ENCODE results near the gene EIF1AD.
A peak's percentile ranks its signal among the peaks of the same experiment; 100 is the strongest.

EIF1AD gene

GRCh38 chr11:65962141-65962564 is 39.8 kb downstream of the EIF1AD start:
- H3K4me3 ChIP-seq (ENCODE audit: insufficient read depth in 1 of 2, low read depth in 1 of 2, low read length in 2 of 2): peak overlapping the region; percentile 92 to 99
- H4K8ac ChIP-seq (ENCODE audit: low read length): no peak overlapping the region
- H4K91ac ChIP-seq (ENCODE audit: low read length): no peak overlapping the region
- H2AFZ ChIP-seq (ENCODE audit: low read depth, low read length): no peak overlapping the region
- H3K18ac ChIP-seq (ENCODE audit: low read depth in 1 of 2, low read length in 2 of 2): no peak overlapping the region
- H3K4me1 ChIP-seq (ENCODE audit: control insufficient read depth, insufficient read depth, low read depth, low read length): peaks cover 13% of the 10 kb centered on the region
- H3K9me3 ChIP-seq (ENCODE audit: control insufficient read depth, low read length): no peaks in the 10 kb centered on the region
- no peak overlapping the region for H2BK12ac ChIP-seq (ENCODE audit: low read length in 2 of 2)
- no peak overlapping the region for H3K14ac ChIP-seq (ENCODE audit: low read length in 2 of 2)
- H3K4me2 ChIP-seq (ENCODE audit: low read length, poor library complexity, severe bottlenecking): peak overlapping the region; percentile 86
- H3K27me3 ChIP-seq (ENCODE audit: control insufficient read depth in 1 of 2, insufficient read depth in 1 of 2, low read length in 2 of 2): no peaks in the 10 kb centered on the region
- peaks cover 35 to 36% of the 10 kb centered on the region in 2 experiments for H3K36me3 ChIP-seq (ENCODE audit: control insufficient read depth in 1 of 2, insufficient read depth in 2 of 2, low read depth in 1 of 2, low read length in 2 of 2)
- H2BK120ac ChIP-seq (ENCODE audit: low read depth, low read length): no peak overlapping the region
- peak overlapping the region; percentile 96 for H3K9ac ChIP-seq (ENCODE audit: low read length)
- H2BK15ac ChIP-seq (ENCODE audit: low read depth, poor library complexity, severe bottlenecking): no peak overlapping the region
- H3K4ac ChIP-seq (ENCODE audit: low read depth in 1 of 2, low read length in 2 of 2): no peak overlapping the region
- H2BK5ac ChIP-seq (ENCODE audit: low read depth, low read length, poor library complexity, severe bottlenecking): no peak overlapping the region
- no peak overlapping the region for H2AK5ac ChIP-seq (ENCODE audit: low read length, severe bottlenecking)
- no peak for DNase-seq
- WGBS: 21% methylated on average over 8 of the region's 13 CpGs
- no peak overlapping the region for H3K23ac ChIP-seq (ENCODE audit: low read length in 2 of 2)
- H3K27ac ChIP-seq (ENCODE audit: low read length, poor library complexity, severe bottlenecking): no peak overlapping the region
- peaks cover 26% of the 10 kb centered on the region for H3K79me1 ChIP-seq (replicated peaks; ENCODE audit: low read length, poor library complexity, severe bottlenecking)

DNA sequence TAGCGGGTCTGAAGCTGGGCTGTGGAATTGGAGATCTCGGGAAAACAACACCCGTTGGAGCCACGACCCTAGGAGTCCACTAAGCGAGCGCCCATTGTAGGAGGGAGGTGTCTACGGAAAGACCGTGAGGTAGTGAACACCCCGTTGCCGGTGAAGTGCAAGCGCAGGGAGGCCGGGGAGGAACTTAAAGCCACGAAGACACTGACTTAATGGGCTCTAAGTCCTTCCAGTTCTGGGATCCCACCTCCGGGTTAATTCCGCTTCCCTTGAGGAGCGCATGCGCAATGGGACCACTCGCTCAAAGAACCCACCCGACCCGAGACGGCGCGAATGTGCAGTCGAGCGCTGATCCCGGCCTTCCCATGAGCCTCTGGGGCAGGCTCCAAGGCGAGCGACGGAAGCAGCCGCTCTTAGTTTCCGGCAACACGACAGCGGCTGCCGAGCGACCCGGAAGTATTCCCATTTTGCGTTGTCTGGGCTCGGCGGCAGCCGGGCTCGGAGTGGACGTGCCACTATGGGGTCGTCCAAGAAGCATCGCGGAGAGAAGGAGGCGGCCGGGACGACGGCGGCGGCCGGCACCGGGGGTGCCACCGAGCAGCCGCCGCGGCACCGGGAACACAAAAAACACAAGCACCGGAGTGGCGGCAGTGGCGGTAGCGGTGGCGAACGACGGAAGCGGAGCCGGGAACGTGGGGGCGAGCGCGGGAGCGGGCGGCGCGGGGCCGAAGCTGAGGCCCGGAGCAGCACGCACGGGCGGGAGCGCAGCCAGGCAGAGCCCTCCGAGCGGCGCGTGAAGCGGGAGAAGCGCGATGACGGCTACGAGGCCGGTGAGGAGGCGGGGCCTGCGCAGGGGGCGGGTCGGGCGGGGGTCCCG is 40.5 kb downstream of the EIF1AD start, which contains the start of gene SART1:
Gene SART1 (plus strand): TSS at position 468 of the 874 bp plus-strand sequence. CDS start 47 bp downstream, at position 515.
- H3K4me3 ChIP-seq (ENCODE audit: insufficient read depth in 1 of 2, low read depth in 1 of 2, low read length in 2 of 2): peak within 1 kb of the TSS; percentile 92 to 99
- H2BK15ac ChIP-seq (ENCODE audit: low read depth, poor library complexity, severe bottlenecking): peak within 1 kb of the TSS; percentile 62
- 1% methylated on average over 89 of the region's 97 CpGs for WGBS
- H2AFZ ChIP-seq (ENCODE audit: low read depth, low read length): peak within 1 kb of the TSS; percentile 89
- peak; percentile 98 for DNase-seq
- H4K91ac ChIP-seq (ENCODE audit: low read length): peak within 1 kb of the TSS; percentile 94
- peak within 1 kb of the TSS in 1 of 2 experiments; percentile 43 for H2BK12ac ChIP-seq (ENCODE audit: low read length in 2 of 2)
- H3K27me3 ChIP-seq (ENCODE audit: control insufficient read depth in 1 of 2, insufficient read depth in 1 of 2, low read length in 2 of 2): no peaks in the 10 kb centered on the region
- H4K8ac ChIP-seq (ENCODE audit: low read length): peak within 1 kb of the TSS; percentile 87
- H3K36me3 ChIP-seq (ENCODE audit: control insufficient read depth in 1 of 2, insufficient read depth in 2 of 2, low read depth in 1 of 2, low read length in 2 of 2): peaks cover 29% of the 10 kb centered on the region in 2 experiments
- H3K4me1 ChIP-seq (ENCODE audit: control insufficient read depth, insufficient read depth, low read depth, low read length): peaks cover 13% of the 10 kb centered on the region
- H3K14ac ChIP-seq (ENCODE audit: low read length in 2 of 2): peak within 1 kb of the TSS in 1 of 2 experiments; percentile 92
- H3K79me1 ChIP-seq (replicated peaks; ENCODE audit: low read length, poor library complexity, severe bottlenecking): peaks cover 21% of the 10 kb centered on the region
- no peaks in the 10 kb centered on the region for H3K9me3 ChIP-seq (ENCODE audit: control insufficient read depth, low read length)
- H3K9ac ChIP-seq (ENCODE audit: low read length): peak within 1 kb of the TSS; percentile 96
- peak within 1 kb of the TSS; percentile 73 to 89 for H3K4ac ChIP-seq (ENCODE audit: low read depth in 1 of 2, low read length in 2 of 2)
- H3K18ac ChIP-seq (ENCODE audit: low read depth in 1 of 2, low read length in 2 of 2): peak within 1 kb of the TSS; percentile 94 to 96
- H2BK5ac ChIP-seq (ENCODE audit: low read depth, low read length, poor library complexity, severe bottlenecking): peak within 1 kb of the TSS; percentile 75
- H2BK120ac ChIP-seq (ENCODE audit: low read depth, low read length): peak within 1 kb of the TSS; percentile 45
- H2AK5ac ChIP-seq (ENCODE audit: low read length, severe bottlenecking): no peak within 1 kb of the TSS
- peak within 1 kb of the TSS; percentile 86 for H3K4me2 ChIP-seq (ENCODE audit: low read length, poor library complexity, severe bottlenecking)
- H3K27ac ChIP-seq (ENCODE audit: low read length, poor library complexity, severe bottlenecking): peak within 1 kb of the TSS; percentile 83
- peak within 1 kb of the TSS; percentile 7 to 51 for H3K23ac ChIP-seq (ENCODE audit: low read length in 2 of 2)

GRCh38 chr11:65960824-65961266 is 41.1 kb downstream of the EIF1AD start:
- H3K27ac ChIP-seq (ENCODE audit: low read length, poor library complexity, severe bottlenecking): peak overlapping the region; percentile 83
- peak overlapping the region; percentile 62 for H2BK15ac ChIP-seq (ENCODE audit: low read depth, poor library complexity, severe bottlenecking)
- H3K9ac ChIP-seq (ENCODE audit: low read length): peak overlapping the region; percentile 96
- DNase-seq: no peak
- peak overlapping the region; percentile 65 to 76 for H3K18ac ChIP-seq (ENCODE audit: low read depth in 1 of 2, low read length in 2 of 2)
- peak overlapping the region; percentile 69 for H4K8ac ChIP-seq (ENCODE audit: low read length)
- no peak overlapping the region for H2AFZ ChIP-seq (ENCODE audit: low read depth, low read length)
- H3K9me3 ChIP-seq (ENCODE audit: control insufficient read depth, low read length): no peaks in the 10 kb centered on the region
- peaks cover 13% of the 10 kb centered on the region for H3K4me1 ChIP-seq (ENCODE audit: control insufficient read depth, insufficient read depth, low read depth, low read length)
- peak overlapping the region; percentile 45 for H2BK120ac ChIP-seq (ENCODE audit: low read depth, low read length)
- H3K4ac ChIP-seq (ENCODE audit: low read depth in 1 of 2, low read length in 2 of 2): peak overlapping the region; percentile 10 to 42
- peak overlapping the region; percentile 55 to 92 for H3K4me3 ChIP-seq (ENCODE audit: insufficient read depth in 1 of 2, low read depth in 1 of 2, low read length in 2 of 2)
- no peak overlapping the region for H2AK5ac ChIP-seq (ENCODE audit: low read length, severe bottlenecking)
- no peak overlapping the region for H3K23ac ChIP-seq (ENCODE audit: low read length in 2 of 2)
- no peaks in the 10 kb centered on the region for H3K27me3 ChIP-seq (ENCODE audit: control insufficient read depth in 1 of 2, insufficient read depth in 1 of 2, low read length in 2 of 2)
- H2BK5ac ChIP-seq (ENCODE audit: low read depth, low read length, poor library complexity, severe bottlenecking): no peak overlapping the region
- no peak overlapping the region for H3K14ac ChIP-seq (ENCODE audit: low read length in 2 of 2)
- H2BK12ac ChIP-seq (ENCODE audit: low read length in 2 of 2): no peak overlapping the region
- peaks cover 16% of the 10 kb centered on the region for H3K79me1 ChIP-seq (replicated peaks; ENCODE audit: low read length, poor library complexity, severe bottlenecking)
- H3K4me2 ChIP-seq (ENCODE audit: low read length, poor library complexity, severe bottlenecking): peak overlapping the region; percentile 59
- H4K91ac ChIP-seq (ENCODE audit: low read length): peak overlapping the region; percentile 22
- peaks cover 22 to 23% of the 10 kb centered on the region in 2 experiments for H3K36me3 ChIP-seq (ENCODE audit: control insufficient read depth in 1 of 2, insufficient read depth in 2 of 2, low read depth in 1 of 2, low read length in 2 of 2)
- 65% methylated on average over 13 of the region's 16 CpGs for WGBS

- DNase-seq: no peak
- Histone ChIP-seq H3K4me2 (ENCODE audit: low read length, poor library complexity, severe bottlenecking) (no peak overlapping the region), H2AFZ (ENCODE audit: low read depth, low read length) (no peak overlapping the region), H2BK120ac (ENCODE audit: low read depth, low read length) (no peak overlapping the region), H3K4me3 (ENCODE audit: insufficient read depth in 1 of 2, low read depth in 1 of 2, low read length in 2 of 2) (no peak overlapping the region), H3K4me1 (ENCODE audit: control insufficient read depth, insufficient read depth, low read depth, low read length) (peaks cover 9% of the 10 kb centered on the region), H4K8ac (ENCODE audit: low read length) (no peak overlapping the region), H2BK12ac (ENCODE audit: low read length in 2 of 2) (no peak overlapping the region), H3K9me3 (ENCODE audit: control insufficient read depth, low read length) (no peaks in the 10 kb centered on the region), H3K79me1 (replicated peaks; ENCODE audit: low read length, poor library complexity, severe bottlenecking) (no peaks in the 10 kb centered on the region), H2BK15ac (ENCODE audit: low read depth, poor library complexity, severe bottlenecking) (no peak overlapping the region), H3K18ac (ENCODE audit: low read depth in 1 of 2, low read length in 2 of 2) (no peak overlapping the region), H3K27ac (ENCODE audit: low read length, poor library complexity, severe bottlenecking) (no peak overlapping the region), H4K91ac (ENCODE audit: low read length) (no peak overlapping the region), H3K36me3 (ENCODE audit: control insufficient read depth in 1 of 2, insufficient read depth in 2 of 2, low read depth in 1 of 2, low read length in 2 of 2) (peaks cover 2 to 3% of the 10 kb centered on the region in 2 experiments), H3K23ac (ENCODE audit: low read length in 2 of 2) (no peak overlapping the region), H3K4ac (ENCODE audit: low read depth in 1 of 2, low read length in 2 of 2) (no peak overlapping the region), H2BK5ac (ENCODE audit: low read depth, low read length, poor library complexity, severe bottlenecking) (no peak overlapping the region), H3K9ac (ENCODE audit: low read length) (no peak overlapping the region), H3K27me3 (ENCODE audit: control insufficient read depth in 1 of 2, insufficient read depth in 1 of 2, low read length in 2 of 2) (no peaks in the 10 kb centered on the region), H3K14ac (ENCODE audit: low read length in 2 of 2) (no peak overlapping the region), H2AK5ac (ENCODE audit: low read length, severe bottlenecking) (no peak overlapping the region)
- whole genome bisulfite sequencing: 77% methylated on average over 17 of the region's 17 CpGs
Observed at GRCh38 chr11:65958774-65959420, 43.1 kb downstream of the EIF1AD start.

Measured in mesenchymal stem cell (in vitro differentiated cells and primary cell).